Left cardiac atrium (tissue), 4 donors: ENCODE results near the gene TRIM66. TPM values are rescaled to one million over a fixed set of nuclear protein-coding genes. Genes with fewer than 3 reads are reported as not detected.
"Not testable (repeated sequence)": the region's sequence is repeated elsewhere in the genome, so short reads cannot be mapped to it uniquely, and the experiment has no call there.

ENCODE experiments used
- ATAC-seq, 2 donors: fragments of 200-7000 bp; cut with Tn5 transposase; one replicate each; pipeline ENCODE4 v1.9.1; 2020; ENCODE audit warnings: mild to moderate bottlenecking in 2 of 2, moderate library complexity in 2 of 2
- DNase-seq: peaks from one replicate; pipeline ENCODE4 v3.0.0-alpha.2; 2020
- intact Hi-C, 2 donors: fragments of 100-400 bp; cut with DNase I; formaldehyde crosslinking; loops; one replicate each; pipeline versions ENCODE4 v1.14.1 to v1.15.1; 2022 to 2023
- total RNA-seq, 2 donors: library from RNA; stranded (reverse); fragmentation: NEBNext Ultra II Directional; extraction: Animal tissue kit (Norgen Biotek cat#: 25700); gene quantifications; one replicate each; pipeline ENCODE4 v1.2.1, GENCODE V29; 2021
- donor health status: DM: no; HTN: yes; CAD: no.
- donor health status: DM: no; HTN: yes; CAD: no; lungs with severe emphysema.
- donor health status: DM: yes; HTN: yes; CAD: no.
- donor health status: Dilated cardiomyopathy.

The TRIM66 gene
- total RNA-seq, 2 donors from 2014 or later, result 2.3 to 3.2 TPM

DNA sequence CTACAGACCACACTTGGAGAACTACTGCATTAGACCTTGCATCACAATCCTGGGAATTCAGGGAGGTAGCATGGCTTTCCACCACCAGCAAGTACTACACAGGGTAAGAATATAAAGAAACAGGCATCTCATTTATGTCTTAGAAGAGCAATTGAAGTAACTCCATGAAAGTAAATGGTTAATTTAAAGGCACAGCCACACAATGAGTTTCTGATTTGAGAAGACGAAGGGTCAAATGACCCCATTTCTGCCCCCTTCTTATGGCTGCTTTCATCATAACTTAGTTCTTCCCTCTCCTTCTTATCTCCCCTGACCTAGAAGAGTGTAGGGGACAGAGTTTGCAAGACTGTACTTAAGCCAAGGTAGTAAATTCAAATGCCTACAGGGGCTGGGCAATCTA, 6.0 kb downstream of the TRIM66 start:
- ATAC-seq (no peak), DNase-seq (no peak)
- intact Hi-C loops, result no loop called here

DNA sequence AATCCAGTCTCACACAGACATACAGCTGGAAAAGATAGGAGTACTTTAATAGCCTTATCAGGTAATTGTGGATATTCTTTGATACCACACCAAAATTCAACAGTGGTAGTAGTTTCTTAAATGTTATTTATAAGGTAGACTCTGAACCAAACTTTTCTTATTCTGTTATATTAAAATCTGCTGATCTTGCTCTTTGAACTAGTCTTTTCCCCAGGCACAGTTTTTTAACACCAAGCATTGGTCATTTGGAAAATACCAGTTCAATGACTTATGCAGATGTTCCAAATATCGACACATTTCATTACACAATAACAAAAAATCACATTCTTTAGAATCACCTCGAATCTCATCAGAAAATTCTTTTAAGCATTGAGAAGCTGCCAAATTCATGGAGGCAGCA, 7.6 kb downstream of the TRIM66 start:
- DNase-seq, result no peak
- ATAC-seq, result no peak
- intact Hi-C loops, result no loop called here

- DNase-seq (no peak), ATAC-seq (no peak)
- intact Hi-C loops, result no loop called here
Measured at GRCh38 chr11:8672346-8672745, 10.1 kb downstream of the TRIM66 start.

GRCh38 chr11:8671651-8672062, 10.8 kb downstream of the TRIM66 start:
- peak; percentile 58 for DNase-seq
- intact Hi-C loops, result no loop called here

DNA sequence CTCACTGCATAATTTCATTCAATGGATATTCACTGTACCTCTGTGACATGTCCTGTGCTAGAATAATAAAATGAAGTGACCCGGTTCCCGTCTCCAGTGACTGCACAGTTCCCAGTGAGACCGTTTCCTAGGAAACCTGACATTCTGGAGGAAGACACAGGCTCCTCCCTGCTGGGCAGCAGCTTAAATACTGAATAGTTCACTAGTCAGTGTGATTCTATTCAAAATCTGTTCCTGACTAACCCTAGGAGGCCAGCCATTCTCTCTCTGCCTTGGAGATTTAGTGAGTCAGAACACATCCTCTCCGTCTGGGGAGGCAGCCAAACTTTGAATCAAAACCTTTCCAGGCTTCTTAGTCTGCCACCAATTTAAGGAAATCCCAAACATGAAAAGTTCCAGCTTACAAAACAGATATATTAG, 11.3 kb downstream of the TRIM66 start:
- ATAC-seq (peak; percentile 94 to 99), DNase-seq (peak; percentile 64)
- intact Hi-C loops, result no loop called here

More at GRCh38 chr11:8671651-8672062, 10.8 kb downstream of the TRIM66 start:
- ATAC-seq, result peak; percentile 33 to 74

DNA sequence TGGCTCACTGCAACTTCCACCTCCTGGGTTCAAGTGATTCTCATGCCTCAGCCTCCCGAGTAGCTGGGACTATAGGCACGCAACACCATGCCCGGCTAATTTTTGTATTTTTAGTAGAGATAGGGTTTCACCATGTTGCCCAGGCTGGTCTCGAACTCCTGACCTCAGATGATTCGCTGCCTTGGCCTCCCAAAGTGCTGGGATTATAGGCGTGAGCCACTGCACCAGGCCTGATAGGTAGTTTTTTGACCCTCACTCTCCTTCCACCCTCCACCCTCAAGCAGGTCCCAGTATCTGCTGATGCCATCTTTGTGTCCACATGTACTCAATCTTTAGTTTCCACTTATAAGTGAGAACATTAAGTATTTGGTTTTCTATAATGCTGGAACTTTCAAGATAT, 12.4 kb downstream of the TRIM66 start:
- DNase-seq, intact Hi-C loops, ATAC-seq: not testable (repeated sequence)

GRCh38 chr11:8665222-8665621, 17.2 kb downstream of the TRIM66 start:
- intact Hi-C loops, result no loop called here
- DNase-seq, result no peak

GRCh38 chr11:8661001-8661795, 21.3 kb downstream of the TRIM66 start:
- ATAC-seq (no peak), DNase-seq (no peak)
- intact Hi-C loops, result no loop called here

More at GRCh38 chr11:8665222-8665621, 17.2 kb downstream of the TRIM66 start:
- no peak for ATAC-seq

GRCh38 chr11:8658321-8659057, 24.0 kb downstream of the TRIM66 start:
- DNase-seq, result no peak
- intact Hi-C loops, result no loop called here
- peak; percentile 27 to 65 for ATAC-seq

DNA sequence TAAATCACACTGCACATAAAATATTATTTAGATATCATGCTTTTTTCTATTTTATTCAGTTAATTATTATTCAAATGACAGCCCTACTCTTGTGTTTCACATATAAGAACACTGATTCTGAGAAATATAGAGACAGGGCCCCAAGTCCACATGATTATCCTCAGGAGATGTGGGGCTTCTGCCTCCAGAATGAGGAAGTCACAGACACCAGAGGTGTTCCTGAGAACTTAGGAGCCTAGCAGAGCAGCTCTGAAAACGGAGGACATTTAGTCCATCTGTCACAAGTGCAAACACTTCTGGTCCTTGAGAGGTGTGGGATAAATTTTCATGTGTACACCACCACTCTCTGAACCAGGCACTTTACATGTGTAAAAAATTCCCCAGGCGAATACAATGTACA, 26.2 kb downstream of the TRIM66 start:
- intact Hi-C loops, result no loop called here
- no peak for DNase-seq
- no peak for ATAC-seq

DNA sequence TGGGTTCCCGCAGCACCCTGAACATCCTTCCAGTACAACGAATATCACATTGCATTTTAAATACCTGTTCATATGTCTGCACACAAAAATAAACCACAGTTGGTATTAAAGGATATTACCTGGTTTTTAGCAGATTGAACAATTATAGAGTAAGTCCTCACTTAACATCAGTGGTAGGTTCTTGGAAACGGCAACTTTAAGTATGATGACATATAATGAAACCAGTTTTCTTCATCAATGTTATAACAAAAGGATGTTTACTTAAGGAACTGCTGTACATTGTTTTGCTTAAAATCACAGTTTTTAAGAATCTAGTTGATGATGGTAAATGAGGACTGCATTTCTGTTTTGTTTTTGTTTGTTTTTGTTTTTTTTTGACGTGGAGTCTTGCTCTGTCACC, 28.0 kb downstream of the TRIM66 start:
- intact Hi-C loops, result no loop called here
- DNase-seq (no peak), ATAC-seq (no peak)

DNA sequence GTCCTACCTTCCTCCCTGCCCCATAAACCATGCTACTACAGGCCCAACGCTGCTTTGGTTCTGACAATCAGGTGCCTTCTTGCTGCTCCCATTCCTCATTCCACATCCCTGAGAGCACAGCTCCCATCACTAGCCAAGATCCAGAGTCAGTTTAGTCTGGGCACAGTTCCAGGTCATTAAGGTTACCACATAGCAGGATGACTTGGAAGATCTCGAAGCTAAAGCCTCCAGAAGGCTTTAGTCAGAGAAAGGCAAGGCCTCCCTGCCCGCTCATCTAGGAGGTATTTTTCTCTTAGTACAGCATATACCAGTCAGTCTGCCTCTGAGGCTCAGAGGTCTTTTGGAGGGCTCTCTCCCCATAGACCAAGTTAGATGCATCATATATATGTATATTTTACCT, 30.3 kb downstream of the TRIM66 start:
- DNase-seq, result no peak
- ATAC-seq, result peak in 1 of 2 donors; percentile 52
- intact Hi-C loops, result no loop called here

GRCh38 chr11:8650401-8650990, 32.0 kb downstream of the TRIM66 start:
- intact Hi-C loops, result no loop called here
- DNase-seq (no peak), ATAC-seq (no peak)

- DNase-seq (no peak), ATAC-seq (no peak)
- intact Hi-C loops, result no loop called here
Measured at GRCh38 chr11:8649361-8649760, 33.1 kb downstream of the TRIM66 start.

GRCh38 chr11:8646873-8647272, 35.6 kb downstream of the TRIM66 start:
- DNase-seq, result no peak
- intact Hi-C loops, result no loop called here
- no peak for ATAC-seq

GRCh38 chr11:8642196-8642841, 40.1 kb downstream of the TRIM66 start:
- no peak for DNase-seq
- intact Hi-C loops, result no loop called here
- no peak for ATAC-seq

DNA sequence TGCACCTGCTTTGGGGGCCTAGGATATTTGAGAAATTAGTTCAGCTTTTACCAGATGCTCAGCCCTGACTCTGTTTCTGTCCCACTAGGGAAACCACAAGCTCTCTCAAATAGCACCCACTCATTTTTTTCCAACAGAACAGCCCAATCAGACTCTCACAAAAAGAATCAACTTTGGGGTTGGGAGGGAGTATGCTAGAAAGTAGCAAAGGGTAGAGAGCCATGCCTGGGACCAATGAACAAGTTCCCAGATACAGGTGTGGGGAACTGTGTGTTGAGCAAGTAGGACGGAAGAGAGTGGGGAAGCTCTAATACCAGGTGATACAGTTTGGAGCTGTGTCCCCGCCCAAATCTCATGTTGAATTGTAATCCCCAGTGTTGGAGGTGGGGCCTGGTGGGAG, 41.1 kb downstream of the TRIM66 start:
- intact Hi-C loops, result no loop called here
- ATAC-seq (no peak), DNase-seq (no peak)

- no peak for ATAC-seq
- no peak for DNase-seq
- intact Hi-C loops, result no loop called here
Measured at GRCh38 chr11:8640267-8640906, 42.1 kb downstream of the TRIM66 start.

GRCh38 chr11:8639655-8640054, 42.8 kb downstream of the TRIM66 start:
- intact Hi-C loops, result no loop called here
- ATAC-seq (no peak), DNase-seq (no peak)
